AML-193 (cell line): Measurements from ENCODE around the gene CD27.
"Not testable (repeated sequence)": the region's sequence is repeated elsewhere in the genome, so short reads cannot be mapped to it uniquely, and the experiment has no call there.

Experiments used
- DNase-seq, 2 experiments: peaks; one replicate each; lab custom pipeline; 2025; lab: John Stamatoyannopoulos, UW

Gene CD27

DNA sequence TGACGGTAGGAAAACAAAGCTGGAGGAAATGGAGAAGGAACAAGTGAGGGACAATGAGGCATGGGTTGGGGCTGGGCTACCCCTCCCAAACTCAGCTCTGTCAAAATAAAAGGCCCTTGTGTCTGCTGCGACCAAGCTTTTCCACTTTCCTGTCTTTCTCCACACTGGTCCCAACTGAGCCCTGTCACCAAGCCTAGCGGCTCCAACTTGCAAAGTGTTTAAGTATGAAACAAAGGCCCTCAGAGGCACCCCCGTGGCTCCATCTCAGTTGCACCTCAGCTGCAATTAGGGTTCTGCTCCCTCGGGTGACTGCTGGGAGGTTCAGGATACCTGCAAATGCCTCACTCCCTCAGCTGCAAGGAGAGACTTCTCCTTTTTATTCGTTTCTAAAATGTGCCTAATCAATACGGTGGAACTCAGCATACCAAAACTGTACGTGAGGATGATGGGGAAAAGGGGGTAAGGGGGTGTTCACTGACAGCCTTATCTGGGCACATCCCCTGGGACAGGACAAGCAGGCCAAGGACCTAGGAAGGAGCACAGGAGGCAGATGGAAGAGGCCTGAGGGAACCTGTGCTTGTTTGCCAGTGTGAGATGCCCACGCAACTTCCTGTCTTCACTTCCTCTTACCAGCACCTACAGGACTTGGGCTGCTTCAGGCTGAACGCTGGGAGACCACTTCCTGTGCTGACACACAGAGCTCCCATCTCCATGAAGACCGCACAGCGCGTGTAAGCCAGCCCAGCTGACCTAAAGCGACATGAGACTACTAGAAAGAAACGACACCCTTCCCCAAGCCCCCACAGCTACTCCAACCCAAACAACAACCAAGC is 16.9 kb downstream of the CD27 start:
- peak; percentile 96 to 97 for DNase-seq

DNA sequence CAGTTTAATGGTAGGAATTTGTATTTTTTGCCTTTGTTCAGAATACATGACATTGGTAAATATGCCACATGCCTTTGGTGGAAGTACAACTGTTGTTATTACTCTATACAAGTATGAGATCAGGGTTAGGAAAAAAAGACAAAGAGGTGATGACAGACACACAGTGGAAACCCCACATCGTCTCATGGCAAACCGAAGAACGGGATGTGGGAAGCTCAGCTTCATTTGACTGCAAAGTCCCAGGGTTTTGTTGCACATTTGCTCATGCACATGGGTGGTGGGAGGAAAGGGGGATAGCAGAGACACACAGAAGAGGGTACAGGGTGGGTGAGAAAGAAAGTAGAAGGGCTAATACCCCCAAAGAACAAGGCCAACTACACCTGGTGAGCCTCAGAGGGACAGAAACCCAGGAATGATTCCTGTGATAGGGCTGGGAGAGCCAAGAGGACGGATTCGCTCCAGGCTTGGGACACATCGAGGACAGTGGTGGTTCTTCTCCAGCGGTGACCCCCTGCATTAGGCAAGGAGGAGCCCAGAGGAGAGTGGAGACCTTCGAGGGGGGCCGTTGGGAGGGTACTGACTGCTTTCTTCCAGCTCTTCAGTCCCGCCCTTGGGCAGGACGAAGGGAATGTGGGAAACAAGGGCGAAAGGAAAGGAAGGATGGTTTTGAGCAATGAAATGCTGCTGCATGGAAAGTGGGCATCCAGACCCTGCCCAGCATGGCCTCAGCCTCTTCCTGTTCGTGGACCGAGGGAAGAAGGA is 17.7 kb downstream of the CD27 start:
- no peak for DNase-seq

DNA sequence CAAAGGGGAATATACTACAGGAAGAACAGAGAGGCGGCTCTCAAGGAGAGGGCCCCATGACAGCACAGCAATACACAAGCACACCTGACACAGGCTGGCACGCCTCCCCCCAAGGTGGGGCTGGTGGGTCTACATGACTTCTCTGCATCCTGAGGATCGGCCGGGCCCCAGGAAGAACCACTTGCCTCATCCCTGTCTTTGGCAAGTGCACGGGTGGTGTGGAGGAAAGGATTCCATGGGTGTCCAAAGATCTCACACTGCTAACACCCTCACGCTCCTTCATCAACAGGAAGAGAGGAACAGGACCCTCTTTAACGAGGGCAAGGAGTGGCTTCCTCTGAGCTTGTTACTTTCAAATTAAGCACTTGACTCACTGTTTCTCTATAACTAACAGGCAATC is 18.5 kb downstream of the CD27 start:
- DNase-seq: no peak

DNA sequence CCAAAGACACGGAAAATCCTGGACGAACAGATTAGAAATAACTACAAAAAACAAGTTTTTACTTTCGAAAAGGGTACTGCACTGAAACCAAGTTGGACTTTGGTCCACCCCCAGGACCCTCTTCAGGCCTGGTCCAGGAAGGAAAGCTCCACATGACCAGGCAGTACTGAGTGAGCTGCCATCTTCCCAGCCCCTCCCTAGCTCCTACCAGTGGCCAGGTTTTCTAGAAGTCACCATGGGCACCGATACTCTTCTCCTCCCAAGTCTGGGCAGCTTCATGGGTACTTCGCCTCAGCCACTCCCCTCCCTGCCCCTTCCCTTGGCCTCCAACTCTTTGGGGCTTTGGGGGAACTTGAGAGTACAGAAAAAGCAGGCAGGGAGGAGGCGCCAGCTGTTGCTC is 19.1 kb downstream of the CD27 start:
- no peak for DNase-seq

DNA sequence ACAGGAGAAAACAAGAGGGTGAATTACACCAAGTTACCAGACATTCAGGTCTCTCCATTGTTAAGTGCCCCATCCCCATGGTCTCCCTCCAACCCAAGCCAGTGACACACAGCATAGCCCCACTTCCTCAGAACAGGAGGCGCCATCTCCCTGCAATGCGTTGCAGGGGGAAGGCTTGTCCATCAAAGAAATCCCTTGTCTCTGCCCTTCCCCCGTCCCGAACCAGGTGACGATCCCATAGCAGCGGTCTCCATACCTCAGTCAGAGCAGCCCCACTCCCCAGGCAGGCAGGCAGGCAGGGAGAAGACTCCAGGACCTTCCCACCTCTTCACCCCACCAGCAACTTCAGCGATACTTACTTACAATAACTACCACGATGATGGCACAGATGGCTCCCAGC is 19.8 kb downstream of the CD27 start:
- no peak for DNase-seq

DNA sequence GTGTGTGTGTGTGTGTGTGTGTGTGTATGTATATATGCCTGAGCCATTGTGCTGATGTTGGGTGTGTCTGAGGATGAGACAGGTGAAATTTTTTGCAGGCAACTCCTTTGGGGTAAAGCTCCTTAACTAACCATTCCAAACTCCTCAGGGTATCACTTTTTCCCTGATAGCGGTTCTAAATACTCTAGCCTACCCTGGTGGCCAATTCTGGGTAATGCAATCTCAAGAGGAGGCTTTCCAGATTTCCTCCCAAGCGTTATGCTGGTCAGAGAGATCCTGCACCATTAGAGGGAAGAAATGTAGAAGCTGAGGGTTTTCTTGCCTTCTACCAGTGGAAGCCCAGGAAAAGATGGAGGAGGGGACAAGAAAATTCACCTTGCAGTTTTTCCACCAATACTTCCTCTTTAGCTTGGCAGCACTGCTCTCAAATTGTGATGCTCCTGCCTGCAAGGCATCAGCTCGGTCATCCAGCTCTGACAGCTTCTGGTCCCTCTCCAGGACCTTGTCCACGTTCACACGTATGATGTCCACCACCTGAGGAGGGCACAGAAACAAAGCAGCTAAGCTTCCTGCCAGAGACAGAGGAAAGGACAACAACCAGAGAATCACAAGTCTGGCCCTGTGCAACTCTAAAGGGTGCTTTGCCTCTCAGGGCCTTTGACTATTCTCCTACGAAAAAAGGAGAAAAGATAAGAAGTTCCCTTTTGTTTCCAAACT is 20.9 kb downstream of the CD27 start:
- DNase-seq: peak; percentile 54 to 55

DNA sequence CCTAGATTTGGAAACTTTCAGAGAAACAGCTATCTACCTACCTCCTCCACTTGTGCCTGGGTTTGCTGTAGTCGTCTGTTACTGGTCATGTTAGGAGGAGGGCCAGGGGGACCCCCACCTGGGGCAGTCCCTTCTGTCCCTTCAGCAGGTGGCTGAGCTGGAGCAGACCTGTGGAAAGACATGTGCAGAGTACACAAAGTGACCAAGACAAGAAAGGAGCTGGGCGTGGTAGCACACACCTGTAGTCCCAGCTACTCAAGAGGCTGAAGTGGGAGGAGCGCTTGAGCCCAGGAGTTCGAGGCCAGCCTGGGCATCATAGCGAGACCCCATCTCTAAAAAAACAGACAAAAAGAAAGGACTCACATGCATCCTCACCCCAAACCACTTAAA is 21.4 kb downstream of the CD27 start:
- no peak for DNase-seq

DNA sequence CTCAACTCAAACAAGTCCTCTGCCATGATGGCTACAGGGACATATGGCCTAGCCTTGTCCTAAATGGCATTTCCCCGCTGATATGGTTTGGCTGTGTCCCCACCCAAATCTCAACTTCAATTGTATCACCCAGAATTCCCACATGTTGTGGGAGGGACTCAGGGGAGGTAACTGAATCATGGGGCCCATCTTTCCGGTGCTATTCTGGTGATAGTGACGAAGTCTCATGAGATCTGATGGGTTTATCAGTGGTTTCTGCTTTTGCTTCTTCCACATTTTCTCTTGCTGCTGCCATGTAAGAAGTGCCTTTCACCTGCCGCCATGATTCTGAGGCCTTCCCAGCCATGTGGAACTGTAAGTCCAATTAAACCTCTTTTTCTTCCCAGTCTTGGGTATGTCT is 22.0 kb downstream of the CD27 start:
- not testable (repeated sequence) for DNase-seq

DNA sequence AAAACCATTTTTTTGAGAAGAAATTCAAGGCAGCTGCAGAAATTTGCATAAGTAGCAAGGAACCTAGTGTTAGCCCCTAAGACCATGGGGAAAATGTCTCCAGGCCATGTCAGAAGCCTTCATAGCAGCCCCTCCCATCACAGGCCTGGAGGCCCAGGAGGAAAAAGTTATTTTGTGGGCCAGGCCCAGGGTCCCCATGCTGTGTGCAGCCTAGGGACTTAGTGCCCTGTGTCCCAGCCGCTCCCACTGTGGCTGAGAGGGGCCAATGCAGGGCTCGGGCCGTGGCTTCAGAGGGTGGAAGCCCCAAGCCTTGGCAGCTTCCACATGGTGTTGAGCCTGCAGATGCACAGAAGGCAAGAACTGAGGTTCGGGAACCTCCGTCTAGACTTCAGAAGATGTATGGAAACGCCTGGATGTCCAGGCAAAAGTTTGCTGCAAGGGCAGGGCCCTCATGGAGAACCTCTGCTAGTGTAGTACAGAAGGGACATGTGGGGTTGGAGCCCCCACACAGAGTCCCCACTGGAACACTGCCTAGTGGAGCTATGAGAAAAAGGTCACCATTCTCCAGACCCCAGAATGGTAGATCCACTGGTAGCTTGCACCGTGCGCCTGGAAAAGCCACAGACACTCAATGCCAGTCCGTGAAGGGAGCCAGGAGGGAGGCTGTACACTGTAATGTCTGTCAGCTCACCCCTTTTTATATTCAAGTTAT is 23.0 kb downstream of the CD27 start:
- DNase-seq: not testable (repeated sequence)

DNA sequence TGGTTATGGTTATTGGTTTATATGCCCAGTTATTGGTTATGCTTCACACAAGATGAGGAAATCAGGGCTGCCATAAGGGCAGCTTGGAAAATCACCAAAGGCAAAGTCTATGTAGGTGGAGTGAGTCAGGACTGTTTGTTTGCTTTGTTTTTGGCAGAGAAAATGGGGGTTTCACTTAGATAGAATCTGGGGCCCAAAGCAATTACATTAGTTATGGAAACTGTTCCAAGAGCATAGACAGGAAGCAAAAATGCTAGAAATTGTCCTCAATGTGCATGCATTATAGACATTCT is 23.5 kb downstream of the CD27 start:
- no peak for DNase-seq

DNA sequence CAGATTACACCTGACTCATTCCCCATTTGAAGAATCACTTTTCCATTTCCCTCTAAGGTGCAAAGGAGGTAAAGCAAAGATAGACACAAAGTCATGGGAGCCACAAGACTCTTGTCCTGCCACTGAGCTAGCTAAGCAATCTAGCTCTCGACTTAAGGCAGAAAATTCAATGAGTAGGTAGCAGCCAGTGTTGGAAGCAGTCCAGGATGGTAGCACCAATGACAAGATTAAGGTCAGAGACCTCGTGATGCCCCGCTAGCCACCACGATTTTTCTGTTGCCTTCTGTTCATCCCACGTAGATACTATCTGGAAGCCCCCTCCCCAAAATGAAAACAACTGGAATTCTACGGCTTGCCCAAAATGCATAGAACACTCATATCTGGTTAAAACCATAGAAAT is 24.3 kb downstream of the CD27 start:
- peak in 1 of 2 experiments; percentile 4 for DNase-seq

DNA sequence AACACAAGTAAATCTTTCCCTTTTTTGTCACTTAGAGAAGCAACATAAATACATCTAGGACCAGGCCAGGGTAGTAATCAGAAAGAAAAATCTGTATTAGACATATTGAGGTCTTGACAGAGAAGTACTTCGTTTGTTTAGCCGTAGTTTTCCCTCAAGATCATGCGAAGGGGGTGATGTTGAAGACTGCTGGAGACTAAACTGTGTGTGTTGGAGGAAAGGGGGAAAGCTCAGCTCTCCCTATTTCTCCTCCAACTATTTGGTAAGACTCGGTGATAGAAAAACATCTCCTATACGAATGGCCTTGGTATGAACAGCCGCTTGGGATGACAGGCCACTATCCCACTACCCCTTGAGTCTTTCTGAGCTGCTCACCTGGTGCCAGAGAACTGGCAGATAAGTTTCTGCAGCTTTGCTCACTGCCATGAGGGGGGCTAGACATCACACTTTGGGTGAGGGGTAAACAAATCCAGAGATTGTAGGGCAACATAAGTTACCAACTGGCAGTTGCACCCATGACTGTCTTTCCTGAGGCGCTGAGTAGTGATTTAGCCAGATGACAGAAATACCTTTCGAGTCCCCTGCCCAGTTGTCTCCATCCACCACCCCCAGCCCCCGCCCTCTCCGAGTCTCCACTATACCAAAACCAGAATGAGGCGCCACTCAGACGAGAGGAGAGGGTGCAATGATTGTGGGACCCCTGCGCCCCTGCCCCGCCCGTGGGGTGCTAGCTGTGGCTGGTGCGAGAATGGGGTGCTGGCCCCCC is 25.0 kb downstream of the CD27 start:
- no peak for DNase-seq

DNA sequence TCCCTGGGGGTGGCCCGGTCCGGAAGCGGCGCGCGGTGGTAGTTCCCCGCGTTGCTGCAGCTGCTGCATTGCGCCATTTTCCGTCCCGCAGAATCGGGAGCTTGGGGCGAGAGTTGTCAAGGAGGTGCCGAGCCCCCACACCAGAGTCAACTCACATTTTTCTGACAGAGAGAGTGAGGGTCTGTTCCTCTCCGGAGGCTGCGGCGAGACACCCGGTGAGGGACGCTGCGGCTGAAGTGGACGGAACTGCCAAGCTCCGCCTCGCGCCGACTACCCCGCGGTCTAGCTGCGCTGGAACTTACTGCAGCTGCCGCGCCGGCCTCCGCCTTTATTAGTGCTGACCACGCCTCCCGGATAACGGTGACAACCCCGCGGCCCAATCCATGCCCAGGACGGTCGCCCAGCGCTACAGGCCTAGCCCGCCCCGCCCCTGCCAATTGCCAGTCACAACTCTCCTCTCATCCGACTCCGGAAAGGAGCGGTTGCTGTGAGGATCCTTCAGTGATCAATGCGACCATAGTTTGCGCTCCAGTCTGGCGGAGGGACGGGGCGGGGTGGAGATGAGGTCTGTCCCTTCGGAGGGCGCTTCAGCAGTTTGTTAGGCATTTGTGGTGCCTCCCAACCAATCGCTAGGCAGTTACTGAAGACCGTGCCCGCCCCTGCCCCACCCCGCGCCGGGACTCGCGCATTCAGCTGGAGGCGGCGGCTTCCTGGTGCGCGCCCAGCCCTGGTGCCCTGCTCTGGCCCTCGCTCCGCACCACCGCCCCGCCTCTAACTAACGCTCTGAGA is 25.8 kb downstream of the CD27 start, which contains the start of gene VAMP1:
TSS of gene VAMP1 (minus strand) at position 303 of the 789 bp plus-strand sequence. CDS start at position 157, 146 bp downstream.
- DNase-seq: peak; percentile 97

DNA sequence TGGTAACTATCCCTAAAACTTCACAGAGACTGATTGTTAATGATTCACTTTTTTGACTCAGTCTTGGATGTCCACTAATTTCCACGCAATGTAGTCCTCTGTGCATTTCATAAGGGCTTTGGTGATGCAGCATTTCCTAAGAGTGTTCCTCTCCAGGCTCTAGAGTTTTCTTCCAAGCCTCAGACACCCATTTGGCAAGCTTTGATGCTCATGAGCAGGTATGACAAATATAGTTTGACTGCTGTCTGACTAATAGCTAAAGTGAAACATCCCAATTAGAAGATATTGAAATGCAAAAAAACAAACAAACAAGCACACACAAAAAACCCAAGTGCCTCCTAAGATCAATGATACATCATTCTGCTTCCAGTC is 27.2 kb downstream of the CD27 start:
- peak in 1 of 2 experiments; percentile 14 for DNase-seq

DNA sequence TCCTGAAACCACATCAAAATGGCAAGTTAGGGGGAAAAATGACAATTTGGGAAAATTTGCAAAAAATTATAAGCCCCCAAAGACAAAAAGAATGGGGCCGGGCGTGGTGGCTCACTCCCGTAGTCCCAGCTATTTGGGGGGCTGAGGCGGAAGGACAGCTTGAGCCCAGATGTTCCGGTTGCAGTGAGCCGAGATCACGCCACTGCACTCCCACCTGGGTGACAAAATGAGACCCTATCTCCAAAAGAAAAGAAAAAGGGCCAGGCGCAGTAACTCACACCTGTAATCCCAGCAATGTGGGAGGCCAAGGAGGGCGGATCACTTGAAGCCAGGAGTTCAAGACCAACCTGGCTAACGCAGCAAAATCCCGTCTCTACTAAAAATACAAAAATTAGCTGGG is 27.7 kb downstream of the CD27 start:
- no peak for DNase-seq

DNA sequence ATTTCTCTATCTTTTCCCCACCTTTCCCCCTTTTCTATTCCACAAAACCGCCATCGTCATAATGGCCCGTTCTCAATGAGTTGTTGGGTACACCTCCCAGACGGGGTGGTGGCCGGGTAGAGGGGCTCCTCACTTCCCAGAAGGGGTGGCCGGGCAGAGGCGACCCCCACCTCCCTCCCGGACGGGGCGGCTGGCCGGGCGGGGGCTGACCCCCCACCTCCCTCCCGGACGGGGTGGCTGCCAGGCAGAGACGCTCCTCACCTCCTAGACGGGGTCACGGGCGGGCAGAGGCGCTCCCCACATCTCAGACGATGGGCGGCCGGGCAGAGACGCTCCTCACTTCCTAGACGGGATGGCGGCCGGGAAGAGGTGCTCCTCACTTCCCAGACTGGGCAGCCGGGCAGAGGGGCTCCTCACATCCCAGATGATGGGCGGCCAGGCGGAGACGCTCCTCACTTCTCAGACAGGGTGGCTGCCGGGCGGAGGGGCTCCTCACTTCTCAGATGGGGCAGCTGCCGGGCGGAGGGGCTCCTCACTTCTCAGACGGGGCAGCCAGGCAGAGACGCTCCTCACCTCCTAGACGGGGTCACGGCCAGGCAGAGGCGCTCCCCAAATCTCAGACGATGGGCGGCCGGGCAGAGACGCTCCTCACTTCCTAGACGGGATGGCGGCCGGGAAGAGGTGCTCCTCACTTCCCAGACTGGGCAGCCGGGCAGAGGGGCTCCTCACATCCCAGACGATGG is 30.6 kb downstream of the CD27 start:
- DNase-seq: not testable (repeated sequence)

DNA sequence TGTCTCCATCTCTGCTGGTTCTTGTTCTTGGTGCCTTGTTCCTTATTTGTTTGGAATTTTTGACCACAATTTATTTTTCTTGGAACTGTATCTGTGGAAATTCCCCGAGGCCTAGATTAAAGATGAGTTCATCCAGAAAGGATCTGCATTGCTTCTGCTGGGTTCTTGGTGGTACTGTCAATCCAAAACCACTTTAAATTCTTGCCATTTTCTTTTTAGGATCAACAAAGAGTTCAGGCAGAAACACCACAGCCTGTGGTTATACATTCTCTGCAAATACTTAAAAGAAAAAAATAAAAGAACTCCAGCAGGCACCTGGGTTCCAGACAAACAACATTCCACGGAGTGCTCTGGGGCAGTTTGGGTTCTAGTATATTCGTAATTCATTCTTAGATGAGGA is 31.7 kb downstream of the CD27 start:
- no peak for DNase-seq

DNA sequence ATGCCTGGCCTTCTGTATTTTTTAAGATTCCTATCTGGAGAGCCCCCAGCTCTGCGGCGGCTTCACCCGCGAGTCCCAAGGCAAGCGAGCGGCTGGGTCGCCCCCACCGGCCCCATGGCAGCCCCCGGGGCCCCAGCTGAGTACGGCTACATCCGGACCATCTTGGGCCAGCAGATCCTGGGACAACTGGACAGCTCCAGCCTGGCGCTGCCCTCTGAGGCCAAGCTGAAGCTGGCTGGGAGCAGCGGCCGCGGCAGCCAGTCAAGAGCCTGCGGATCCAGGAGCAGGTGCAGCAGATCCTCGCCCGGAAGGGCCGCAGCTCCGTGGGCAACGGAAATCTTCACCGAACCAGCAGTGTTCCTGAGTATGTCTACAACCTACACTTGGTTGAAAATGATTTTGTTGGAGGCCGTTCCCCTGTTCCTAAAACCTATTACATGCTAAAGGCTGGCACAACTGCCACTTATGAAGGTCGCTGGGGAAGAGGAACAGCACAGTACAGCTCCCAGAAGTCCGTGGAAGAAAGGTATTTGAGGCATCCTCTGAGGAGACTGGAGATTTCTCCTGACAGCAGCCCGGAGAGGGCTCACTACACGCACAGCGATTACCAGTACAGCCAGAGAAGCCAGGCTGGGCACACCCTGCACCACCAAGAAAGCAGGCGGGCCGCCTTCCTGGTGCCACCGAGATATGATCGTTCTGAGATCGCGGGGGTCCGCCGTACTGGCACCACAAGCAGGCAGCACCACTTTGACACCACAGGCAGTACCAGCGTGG is 33.0 kb downstream of the CD27 start:
- not testable (repeated sequence) for DNase-seq

DNA sequence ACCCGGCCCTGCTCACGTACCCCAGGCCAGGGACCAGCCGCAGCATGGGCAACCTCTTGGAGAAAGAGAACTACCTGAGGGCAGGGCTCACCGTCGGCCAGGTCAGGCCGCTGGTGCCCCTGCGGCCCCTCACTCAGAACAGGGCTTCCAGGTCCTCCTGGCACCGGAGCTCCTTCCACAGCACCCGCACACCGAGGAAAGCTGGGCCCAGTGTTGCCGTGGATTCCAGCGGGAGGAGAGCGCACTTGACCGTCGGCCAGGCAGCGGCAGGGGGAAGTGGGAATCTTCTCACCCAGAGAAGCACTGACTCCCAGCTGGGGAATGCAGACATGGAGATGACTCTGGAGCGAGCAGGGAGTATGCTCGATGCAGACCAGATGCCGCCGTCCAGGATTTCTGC is 33.7 kb downstream of the CD27 start:
- DNase-seq: no peak
